ENCODE measurements around the gene PCDHGA1.

PCDHGA1 gene

GRCh38 chr5:141363952-141364660, 33.8 kb downstream of the PCDHGA1 start, which contains the start of gene PCDHGA5:
Gene PCDHGA5 (plus strand): TSS chr5:141364162. CDS start chr5:141364331, 169 bp downstream.
- no peak within 1 kb of the TSS for H3K4me3 ChIP-seq (ENCODE audit: low read length)
- DNase-seq (ENCODE audit: low read depth), result no peak
- no peak for TF ChIP-seq CTCF (conservative IDR thresholded peaks at IDR 0.05; ENCODE audit: low read depth, low read length)

GRCh38 chr5:141366016-141366896, 35.9 kb downstream of the PCDHGA1 start:
- no peak for TF ChIP-seq CTCF (conservative IDR thresholded peaks at IDR 0.05; ENCODE audit: low read depth, low read length)
- DNase-seq (ENCODE audit: low read depth), result no peak
- no peak overlapping the region for H3K4me3 ChIP-seq (ENCODE audit: low read length)

GRCh38 chr5:141369994-141370848, 39.9 kb downstream of the PCDHGA1 start, which contains the start of gene PCDHGB3:
Gene PCDHGB3 (plus strand): TSS chr5:141370242. CDS start chr5:141370395, 153 bp downstream.
- peak within 1 kb of the TSS; percentile 30 for H3K4me3 ChIP-seq (ENCODE audit: low read length)
- no peak for DNase-seq (ENCODE audit: low read depth)
- peak; percentile 43 for TF ChIP-seq CTCF (conservative IDR thresholded peaks at IDR 0.05; ENCODE audit: low read depth, low read length)

DNA sequence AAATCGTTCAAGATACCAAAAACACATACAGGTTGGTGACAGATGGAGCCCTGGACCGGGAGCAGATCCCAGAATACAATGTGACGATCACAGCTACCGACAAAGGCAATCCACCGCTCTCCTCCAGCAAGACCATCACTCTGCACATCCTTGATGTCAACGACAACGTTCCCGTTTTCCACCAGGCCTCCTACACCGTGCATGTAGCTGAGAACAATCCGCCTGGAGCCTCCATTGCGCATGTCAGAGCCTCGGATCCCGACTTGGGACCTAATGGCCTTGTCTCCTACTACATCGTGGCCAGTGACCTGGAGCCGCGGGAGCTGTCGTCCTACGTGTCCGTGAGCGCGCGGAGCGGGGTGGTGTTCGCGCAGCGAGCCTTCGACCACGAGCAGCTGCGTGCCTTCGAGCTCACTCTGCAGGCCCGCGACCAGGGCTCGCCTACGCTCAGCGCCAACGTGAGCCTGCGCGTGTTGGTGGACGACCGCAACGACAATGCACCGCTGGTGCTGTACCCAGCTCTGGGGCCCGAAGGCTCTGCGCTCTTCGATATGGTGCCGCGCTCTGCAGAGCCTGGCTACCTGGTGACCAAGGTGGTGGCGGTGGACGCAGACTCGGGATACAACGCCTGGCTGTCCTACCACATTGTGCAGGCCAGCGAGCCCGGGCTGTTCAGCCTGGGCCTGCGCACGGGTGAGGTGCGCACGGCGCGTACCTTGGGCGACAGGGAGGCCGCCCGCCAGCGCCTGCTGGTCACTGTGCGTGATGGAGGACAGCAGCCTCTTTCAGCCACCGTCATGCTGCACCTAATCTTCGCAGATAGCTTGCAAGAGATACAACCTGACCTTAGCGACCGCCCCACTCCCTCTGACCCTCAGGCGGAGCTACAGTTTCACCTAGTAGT, 41.5 kb downstream of the PCDHGA1 start:
- H3K4me3 ChIP-seq (ENCODE audit: low read length), result no peak overlapping the region
- no peak for DNase-seq (ENCODE audit: low read depth)
- TF ChIP-seq CTCF (conservative IDR thresholded peaks at IDR 0.05; ENCODE audit: low read depth, low read length), result no peak

GRCh38 chr5:141373673-141374317, 43.5 kb downstream of the PCDHGA1 start, which contains the start of gene PCDHGA6:
Gene PCDHGA6 (plus strand): TSS chr5:141373891. CDS start chr5:141374084, 193 bp downstream.
- peak within 1 kb of the TSS; percentile 46 for H3K4me3 ChIP-seq (ENCODE audit: low read length)
- TF ChIP-seq CTCF (conservative IDR thresholded peaks at IDR 0.05; ENCODE audit: low read depth, low read length), result peak; percentile 62
- no peak for DNase-seq (ENCODE audit: low read depth)

All from retinal pigment epithelial cell (primary cell).